Right lobe of liver (tissue), 4 donors: ENCODE measurements around the gene APPBP2.
"Not testable (repeated sequence)": the region's sequence is repeated elsewhere in the genome, so short reads cannot be mapped to it uniquely, and the experiment has no call there.

Source experiments
- CTCF ChIP-seq, 4 donors: fragments of 200-600 bp in 3 of 4; fragments of 450-650 bp in 1 of 4; IDR thresholded peaks; one replicate each; pipeline versions ENCODE4 v1.5.1 to v1.8.0; 2016 to 2022; ENCODE audit warnings: antibody characterized with exemption in 4 of 4, mild to moderate bottlenecking in 2 of 4
- POLR2A ChIP-seq: fragments of 450-650 bp; IDR thresholded peaks from one replicate; pipeline ENCODE4 v1.6.1; 2017; ENCODE audit warnings: antibody characterized with exemption, mild to moderate bottlenecking
- donor health status: DM: no; HTN: no; CAD: no.
- donor health status: DM: no; HTN: no; CAD: no.
- donor health status: DM: no; HTN: yes; CAD: no.

GRCh38 chr17:60515683-60516082 lies 10.4 kb downstream of the APPBP2 start:
- not testable (repeated sequence) for TF ChIP-seq CTCF (IDR thresholded peaks at IDR 0.05); POLR2A
